ENCODE data around the gene FHOD3.

DNA sequence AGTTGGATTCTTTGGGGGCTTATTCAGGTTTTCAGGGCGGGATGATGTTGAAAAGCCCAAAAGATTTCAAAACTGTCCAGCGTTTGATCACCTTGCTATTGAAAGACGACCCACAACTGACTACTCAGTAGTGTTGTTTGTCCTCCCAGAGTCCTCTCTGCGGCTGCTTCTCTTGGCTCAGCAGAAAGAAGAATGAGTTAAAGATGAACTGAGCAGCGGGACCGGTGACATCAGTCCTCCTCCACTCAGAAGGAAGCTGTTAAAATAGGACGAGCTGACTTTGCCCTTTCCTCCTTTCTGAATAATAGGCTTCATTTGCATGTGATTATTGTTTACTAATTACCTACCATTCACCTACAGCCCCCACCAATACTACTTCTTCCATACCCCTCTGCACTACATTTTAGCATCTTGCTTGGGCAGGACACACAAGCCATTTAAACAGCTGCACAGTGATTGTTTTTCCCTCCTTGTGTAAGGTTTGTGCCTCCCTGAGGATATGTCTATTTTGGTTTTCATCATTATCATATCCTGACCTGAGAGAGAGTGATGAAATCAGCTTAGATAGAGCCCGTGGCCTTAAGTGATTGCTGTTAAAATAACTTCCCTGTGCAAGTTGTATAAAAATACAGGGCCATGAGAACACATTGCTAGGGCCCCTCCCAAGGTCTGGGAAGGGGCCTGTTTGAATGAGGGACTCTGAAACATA is 261.8 kb downstream of the FHOD3 start:
- TF ChIP-seq, protein P1, sequence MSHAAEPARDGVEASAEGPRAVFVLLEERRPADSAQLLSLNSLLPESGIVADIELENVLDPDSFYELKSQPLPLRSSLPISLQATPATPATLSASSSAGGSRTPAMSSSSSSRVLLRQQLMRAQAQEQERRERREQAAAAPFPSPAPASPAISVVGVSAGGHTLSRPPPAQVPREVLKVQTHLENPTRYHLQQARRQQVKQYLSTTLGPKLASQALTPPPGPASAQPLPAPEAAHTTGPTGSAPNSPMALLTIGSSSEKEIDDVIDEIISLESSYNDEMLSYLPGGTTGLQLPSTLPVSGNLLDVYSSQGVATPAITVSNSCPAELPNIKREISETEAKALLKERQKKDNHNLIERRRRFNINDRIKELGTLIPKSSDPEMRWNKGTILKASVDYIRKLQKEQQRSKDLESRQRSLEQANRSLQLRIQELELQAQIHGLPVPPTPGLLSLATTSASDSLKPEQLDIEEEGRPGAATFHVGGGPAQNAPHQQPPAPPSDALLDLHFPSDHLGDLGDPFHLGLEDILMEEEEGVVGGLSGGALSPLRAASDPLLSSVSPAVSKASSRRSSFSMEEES (CRISPR knock-in tag; IDR thresholded peaks at IDR 0.05) = no peak
- TF ChIP-seq, protein P2, sequence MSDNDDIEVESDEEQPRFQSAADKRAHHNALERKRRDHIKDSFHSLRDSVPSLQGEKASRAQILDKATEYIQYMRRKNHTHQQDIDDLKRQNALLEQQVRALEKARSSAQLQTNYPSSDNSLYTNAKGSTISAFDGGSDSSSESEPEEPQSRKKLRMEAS (CRISPR knock-in tag; IDR thresholded peaks at IDR 0.05) = no peak
- TF ChIP-seq CBFB (CRISPR knock-in tag; IDR thresholded peaks at IDR 0.05) (no peak), ZNF184 (CRISPR knock-in tag; IDR thresholded peaks at IDR 0.05) (no peak), ZNF699 (CRISPR knock-in tag; IDR thresholded peaks at IDR 0.05; ENCODE audit: insufficient replicate concordance) (no peak), NR2C1 (IDR thresholded peaks at IDR 0.05) (no peak), NR2C1 (tag; IDR thresholded peaks at IDR 0.05) (no peak)
- TF ChIP-seq, protein P3, sequence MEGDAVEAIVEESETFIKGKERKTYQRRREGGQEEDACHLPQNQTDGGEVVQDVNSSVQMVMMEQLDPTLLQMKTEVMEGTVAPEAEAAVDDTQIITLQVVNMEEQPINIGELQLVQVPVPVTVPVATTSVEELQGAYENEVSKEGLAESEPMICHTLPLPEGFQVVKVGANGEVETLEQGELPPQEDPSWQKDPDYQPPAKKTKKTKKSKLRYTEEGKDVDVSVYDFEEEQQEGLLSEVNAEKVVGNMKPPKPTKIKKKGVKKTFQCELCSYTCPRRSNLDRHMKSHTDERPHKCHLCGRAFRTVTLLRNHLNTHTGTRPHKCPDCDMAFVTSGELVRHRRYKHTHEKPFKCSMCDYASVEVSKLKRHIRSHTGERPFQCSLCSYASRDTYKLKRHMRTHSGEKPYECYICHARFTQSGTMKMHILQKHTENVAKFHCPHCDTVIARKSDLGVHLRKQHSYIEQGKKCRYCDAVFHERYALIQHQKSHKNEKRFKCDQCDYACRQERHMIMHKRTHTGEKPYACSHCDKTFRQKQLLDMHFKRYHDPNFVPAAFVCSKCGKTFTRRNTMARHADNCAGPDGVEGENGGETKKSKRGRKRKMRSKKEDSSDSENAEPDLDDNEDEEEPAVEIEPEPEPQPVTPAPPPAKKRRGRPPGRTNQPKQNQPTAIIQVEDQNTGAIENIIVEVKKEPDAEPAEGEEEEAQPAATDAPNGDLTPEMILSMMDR (IDR thresholded peaks at IDR 0.05 in 2 of 3, conservative IDR thresholded peaks at IDR 0.05 in 1 of 3; ENCODE audit: insufficient read depth in 2 of 3, low read depth in 1 of 3, low read length in 3 of 3) = no peak
- TF ChIP-seq, protein P4, sequence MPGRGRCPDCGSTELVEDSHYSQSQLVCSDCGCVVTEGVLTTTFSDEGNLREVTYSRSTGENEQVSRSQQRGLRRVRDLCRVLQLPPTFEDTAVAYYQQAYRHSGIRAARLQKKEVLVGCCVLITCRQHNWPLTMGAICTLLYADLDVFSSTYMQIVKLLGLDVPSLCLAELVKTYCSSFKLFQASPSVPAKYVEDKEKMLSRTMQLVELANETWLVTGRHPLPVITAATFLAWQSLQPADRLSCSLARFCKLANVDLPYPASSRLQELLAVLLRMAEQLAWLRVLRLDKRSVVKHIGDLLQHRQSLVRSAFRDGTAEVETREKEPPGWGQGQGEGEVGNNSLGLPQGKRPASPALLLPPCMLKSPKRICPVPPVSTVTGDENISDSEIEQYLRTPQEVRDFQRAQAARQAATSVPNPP (IDR thresholded peaks at IDR 0.05; ENCODE audit: borderline replicate concordance, insufficient read depth, insufficient read length) = no peak

All from K562 (cell line).